ENCODE data around the gene CUBN.
A peak's percentile ranks its signal among the peaks of the same experiment; 100 is the strongest.

CUBN gene

DNA sequence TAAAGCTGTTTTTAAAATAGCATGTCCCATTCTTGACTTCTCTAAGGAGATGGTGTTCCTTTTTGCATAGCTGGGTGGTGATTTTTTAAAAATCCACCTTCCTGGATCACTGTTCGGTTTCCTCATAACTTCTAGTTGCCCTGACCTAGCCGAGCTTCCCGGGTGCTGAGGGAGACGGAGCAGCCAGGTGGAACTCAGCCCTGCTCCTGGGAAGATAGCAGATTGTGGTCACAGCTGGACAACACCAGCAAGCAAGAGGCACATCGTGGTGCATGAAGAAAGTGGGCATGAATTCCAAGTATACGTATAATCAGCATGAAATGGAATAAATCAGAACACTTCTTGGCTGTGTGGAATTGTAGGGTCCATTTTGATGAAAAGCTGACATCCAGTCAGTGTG is 238.9 kb downstream of the CUBN start:
- TF ChIP-seq, protein P1, sequence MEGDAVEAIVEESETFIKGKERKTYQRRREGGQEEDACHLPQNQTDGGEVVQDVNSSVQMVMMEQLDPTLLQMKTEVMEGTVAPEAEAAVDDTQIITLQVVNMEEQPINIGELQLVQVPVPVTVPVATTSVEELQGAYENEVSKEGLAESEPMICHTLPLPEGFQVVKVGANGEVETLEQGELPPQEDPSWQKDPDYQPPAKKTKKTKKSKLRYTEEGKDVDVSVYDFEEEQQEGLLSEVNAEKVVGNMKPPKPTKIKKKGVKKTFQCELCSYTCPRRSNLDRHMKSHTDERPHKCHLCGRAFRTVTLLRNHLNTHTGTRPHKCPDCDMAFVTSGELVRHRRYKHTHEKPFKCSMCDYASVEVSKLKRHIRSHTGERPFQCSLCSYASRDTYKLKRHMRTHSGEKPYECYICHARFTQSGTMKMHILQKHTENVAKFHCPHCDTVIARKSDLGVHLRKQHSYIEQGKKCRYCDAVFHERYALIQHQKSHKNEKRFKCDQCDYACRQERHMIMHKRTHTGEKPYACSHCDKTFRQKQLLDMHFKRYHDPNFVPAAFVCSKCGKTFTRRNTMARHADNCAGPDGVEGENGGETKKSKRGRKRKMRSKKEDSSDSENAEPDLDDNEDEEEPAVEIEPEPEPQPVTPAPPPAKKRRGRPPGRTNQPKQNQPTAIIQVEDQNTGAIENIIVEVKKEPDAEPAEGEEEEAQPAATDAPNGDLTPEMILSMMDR (conservative IDR thresholded peaks at IDR 0.05) = no peak
- no peak for TF ChIP-seq ZFX (IDR thresholded peaks at IDR 0.05)
- H3K27ac ChIP-seq = peak overlapping the region; percentile 10; the same call in 1 of the 2 replicates

DNA sequence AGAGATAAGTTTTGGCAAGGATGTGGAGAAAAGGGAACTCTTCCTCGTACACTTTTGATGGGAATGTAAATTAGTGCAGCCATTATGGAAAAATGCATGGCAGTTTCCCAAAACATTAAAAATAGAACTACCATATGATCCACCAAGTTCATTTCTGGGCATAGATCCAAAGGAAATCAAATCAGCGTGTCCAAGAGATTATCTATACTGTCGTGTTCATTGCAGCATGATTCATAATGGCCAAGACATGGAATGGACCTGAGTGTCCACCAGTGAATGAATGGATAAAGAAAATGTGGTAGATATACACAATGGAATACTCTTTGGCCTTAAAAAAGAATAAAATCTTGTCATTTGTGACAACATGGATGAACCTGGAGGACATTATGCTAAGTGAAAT is 242.0 kb downstream of the CUBN start:
- H3K27ac ChIP-seq = no peak overlapping the region
- TF ChIP-seq, protein P1 (conservative IDR thresholded peaks at IDR 0.05) = no peak
- no peak for TF ChIP-seq ZFX (IDR thresholded peaks at IDR 0.05)

DNA sequence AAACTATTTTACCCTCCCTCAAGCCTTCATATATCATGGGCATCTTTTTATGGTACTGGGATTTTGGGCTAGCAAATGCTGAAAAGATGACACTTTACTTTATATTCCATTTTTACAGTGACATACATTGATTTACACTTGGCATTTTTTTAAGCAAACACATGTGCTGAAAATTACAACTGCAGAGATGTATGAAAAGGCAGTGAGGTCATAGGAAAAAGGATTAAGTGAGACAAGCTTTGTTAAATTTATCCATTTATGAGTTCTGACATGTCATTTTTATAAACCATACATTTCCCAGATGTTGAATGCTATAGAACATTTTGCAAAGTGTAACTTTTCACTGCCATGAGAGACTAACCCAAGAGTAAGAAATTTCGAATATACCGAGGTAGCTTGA is 243.6 kb downstream of the CUBN start:
- H3K27ac ChIP-seq = no peak overlapping the region
- TF ChIP-seq ZFX (IDR thresholded peaks at IDR 0.05) = no peak
- TF ChIP-seq, protein P1 (conservative IDR thresholded peaks at IDR 0.05) = no peak

DNA sequence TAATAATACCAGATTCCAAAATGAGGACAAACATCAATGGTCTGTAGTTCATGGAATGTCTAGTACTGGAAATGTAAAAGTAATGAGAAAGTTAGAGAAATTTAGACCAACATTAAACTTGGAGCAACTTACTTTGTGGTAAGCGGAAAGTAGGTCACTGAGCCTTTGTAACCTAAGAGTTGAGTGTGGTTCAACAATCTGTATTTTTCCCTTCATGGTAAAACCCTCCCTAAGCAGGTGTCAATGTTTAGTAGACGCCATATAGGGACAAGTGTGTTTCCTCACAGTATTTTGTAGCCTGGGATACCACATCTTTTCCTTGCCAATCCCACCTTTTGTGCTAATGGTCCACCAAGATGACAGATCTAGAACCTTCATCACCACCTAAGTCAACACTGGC is 245.1 kb downstream of the CUBN start:
- TF ChIP-seq, protein P1 (conservative IDR thresholded peaks at IDR 0.05) = no peak
- no peak for TF ChIP-seq ZFX (IDR thresholded peaks at IDR 0.05)
- no peak overlapping the region for H3K27ac ChIP-seq

DNA sequence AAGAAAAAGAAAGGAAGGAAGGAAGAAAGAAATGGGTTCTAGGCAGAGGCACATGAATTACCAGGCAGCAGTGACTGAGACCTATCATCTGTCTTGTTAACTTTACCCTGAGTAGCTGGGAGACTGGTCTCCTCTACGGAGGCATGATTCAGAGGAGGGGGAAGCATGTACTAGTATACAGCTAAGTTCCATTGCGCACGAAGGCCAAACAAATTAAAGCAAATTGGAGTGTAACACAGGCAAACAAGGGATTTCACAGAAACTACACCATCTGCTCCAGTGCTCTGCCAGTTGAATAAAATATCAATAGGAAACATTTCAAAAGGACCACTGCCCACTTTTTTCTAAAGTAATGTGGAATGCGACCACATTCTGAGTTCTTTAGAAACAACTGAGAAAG is 246.5 kb downstream of the CUBN start:
- TF ChIP-seq ZFX (IDR thresholded peaks at IDR 0.05) = no peak
- TF ChIP-seq, protein P1 (conservative IDR thresholded peaks at IDR 0.05) = no peak
- H3K27ac ChIP-seq = no peak overlapping the region

DNA sequence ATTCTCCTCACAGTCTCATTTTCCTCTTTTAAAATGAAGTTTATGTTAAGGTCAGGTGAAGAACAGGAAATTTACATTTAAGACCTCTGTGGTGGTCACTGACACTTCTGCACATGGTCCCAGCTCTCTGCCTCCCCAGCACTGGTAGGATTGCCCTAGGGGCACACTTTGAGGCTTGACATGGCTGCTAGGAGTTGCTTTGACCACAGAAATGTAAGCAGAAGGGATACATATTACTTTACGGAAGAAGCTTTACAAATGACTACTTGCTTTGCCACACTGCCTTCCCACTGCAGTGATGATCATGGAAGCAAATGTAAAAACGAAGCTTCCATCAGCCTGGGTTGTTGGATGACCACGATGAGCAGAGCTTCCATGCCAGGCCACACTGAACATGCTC is 259.3 kb downstream of the CUBN start:
- TF ChIP-seq, protein P1 (conservative IDR thresholded peaks at IDR 0.05) = no peak
- TF ChIP-seq ZFX (IDR thresholded peaks at IDR 0.05) = no peak
- no peak overlapping the region for H3K27ac ChIP-seq

DNA sequence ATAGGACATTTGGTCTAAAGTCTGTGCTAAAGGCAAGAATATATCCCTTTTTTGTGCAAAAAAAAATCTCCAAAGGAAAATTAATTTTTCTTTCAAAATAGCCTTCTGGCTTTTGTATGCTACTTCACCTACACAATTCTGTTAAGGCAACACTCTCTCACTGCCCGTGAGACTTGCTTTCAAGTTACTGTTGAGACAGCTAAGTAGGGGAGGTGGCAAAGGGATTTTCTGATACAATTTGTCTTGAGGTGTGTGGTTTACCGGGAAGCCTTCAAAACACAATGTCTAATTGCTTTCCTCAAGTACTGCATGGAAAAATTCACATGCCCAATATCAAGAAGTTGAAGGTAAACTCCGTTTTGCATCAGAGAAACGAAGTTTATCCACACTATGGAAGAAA is 261.6 kb downstream of the CUBN start:
- TF ChIP-seq, protein P1 (conservative IDR thresholded peaks at IDR 0.05) = no peak
- TF ChIP-seq ZFX (IDR thresholded peaks at IDR 0.05) = no peak
- no peak overlapping the region for H3K27ac ChIP-seq
